HAP-1 (cell line): Measurements from ENCODE around the gene CAP1.

Experiments
- DNase-seq, 2 experiments: peaks; one replicate each; pipeline ENCODE4 v3.0.0-alpha.2; 2016 to 2020; ENCODE audit warnings: low spot score in 2 of 2
- H3K27me3 ChIP-seq: fragments of 250-450 bp; sonication (Bioruptor Pico); 2 replicates; pipeline ENCODE4 v1.5.1; 2020; ENCODE audit warnings: low read depth, mild to moderate bottlenecking, moderate library complexity
- H3K36me3 ChIP-seq: fragments of 250-450 bp; sonication (Bioruptor Pico); replicated peaks from 2 replicates; pipeline ENCODE4 v1.5.1; 2020; ENCODE audit warnings: mild to moderate bottlenecking
- H3K4me1 ChIP-seq: fragments of 250-450 bp; sonication (Bioruptor Pico); 2 replicates; pipeline ENCODE4 v1.5.1; 2020; ENCODE audit warnings: mild to moderate bottlenecking
- H3K4me3 ChIP-seq: fragments of 250-450 bp; sonication (Bioruptor Pico); 2 replicates; pipeline ENCODE4 v1.5.1; 2020; ENCODE audit warnings: mild to moderate bottlenecking, moderate library complexity
- H3K9me3 ChIP-seq: fragments of 250-450 bp; sonication (Bioruptor Pico); 2 replicates; pipeline ENCODE4 v1.5.1; 2020; ENCODE audit warnings: mild to moderate bottlenecking, moderate library complexity
- in situ Hi-C: fragments of 300-500 bp; cut with MboI; formaldehyde crosslinking; loops from 3 replicates; pipeline ENCODE4 v1.14.3; 2020; ENCODE audit warnings: low sequenced_read_pairs, inconsistent platforms, mixed read lengths

The CAP1 gene

GRCh38 chr1:40105028-40105427, 64.5 kb downstream of the CAP1 start:
- Histone ChIP-seq H3K9me3 (peaks cover 15% of the 10 kb centered on the region), H3K4me1 (no peaks in the 10 kb centered on the region), H3K4me3 (no peak overlapping the region), H3K27me3 (no peaks in the 10 kb centered on the region), H3K36me3 (no peaks in the 10 kb centered on the region)
- no peak for DNase-seq
- in situ Hi-C loops = no loop called here

GRCh38 chr1:40107290-40107959, 66.9 kb downstream of the CAP1 start:
- in situ Hi-C loops = no loop called here
- H3K36me3 ChIP-seq = no peaks in the 10 kb centered on the region
- DNase-seq = no peak
- H3K4me1 ChIP-seq = no peaks in the 10 kb centered on the region
- no peaks in the 10 kb centered on the region for H3K27me3 ChIP-seq
- H3K4me3 ChIP-seq = no peak overlapping the region
- peaks cover 22% of the 10 kb centered on the region for H3K9me3 ChIP-seq

GRCh38 chr1:40110389-40110788, 69.9 kb downstream of the CAP1 start:
- DNase-seq = no peak
- in situ Hi-C loops = no loop called here
- Histone ChIP-seq H3K4me3 (no peak overlapping the region), H3K4me1 (no peaks in the 10 kb centered on the region), H3K9me3 (peaks cover 15% of the 10 kb centered on the region), H3K36me3 (no peaks in the 10 kb centered on the region), H3K27me3 (no peaks in the 10 kb centered on the region)

GRCh38 chr1:40114400-40114799, 73.9 kb downstream of the CAP1 start:
- H3K36me3 ChIP-seq = no peaks in the 10 kb centered on the region
- no peaks in the 10 kb centered on the region for H3K4me1 ChIP-seq
- no peak overlapping the region for H3K4me3 ChIP-seq
- DNase-seq = no peak
- H3K27me3 ChIP-seq = no peaks in the 10 kb centered on the region
- peaks cover 11% of the 10 kb centered on the region; the same call in 1 of the 2 replicates for H3K9me3 ChIP-seq
- in situ Hi-C loops = no loop called here

GRCh38 chr1:40120128-40120527, 79.6 kb downstream of the CAP1 start:
- no peaks in the 10 kb centered on the region for H3K4me1 ChIP-seq
- no peak for DNase-seq
- H3K4me3 ChIP-seq = no peak overlapping the region
- H3K27me3 ChIP-seq = peaks cover 3% of the 10 kb centered on the region
- no peaks in the 10 kb centered on the region for H3K36me3 ChIP-seq
- no peaks in the 10 kb centered on the region for H3K9me3 ChIP-seq
- in situ Hi-C loops = no loop called here
